WTC11 (cell line): ENCODE measurements around the gene TNK1. TPM values are rescaled to one million over a fixed set of nuclear protein-coding genes. Genes with fewer than 3 reads are reported as not detected.

ENCODE experiments used
- ATAC-seq: fragments of 200-7000 bp; cut with Tn5 transposase; 2 replicates; pipeline ENCODE4 v1.10.0; 2021; ENCODE audit warnings: mild to moderate bottlenecking, moderate library complexity
- CTCF ChIA-PET: fragments of 300-600 bp; sonication (Branson Sonifier 250); formaldehyde crosslinking; loops from one replicate; lab custom pipeline; 2021; ENCODE audit warnings: antibody characterized with exemption; lab: Charles Lee
- POLR2A ChIA-PET: fragments of 350-600 bp; sonication (Branson Sonifier 250); formaldehyde crosslinking; loops from one replicate; lab custom pipeline; 2021; ENCODE audit warnings: antibody characterized with exemption; lab: Charles Lee
- DNase-seq: peaks from one replicate; pipeline ENCODE4 v3.0.0; 2021; ENCODE audit warnings: low spot score
- H3K27ac Mint-ChIP-seq: 2 replicates; pipeline ENCODE4 v1.8.0; 2021; ENCODE audit warnings: mixed read lengths
- H3K27me3 Mint-ChIP-seq: 2 replicates; pipeline ENCODE4 v1.8.0; 2021; ENCODE audit warnings: low read depth, mild to moderate bottlenecking, moderate library complexity, mixed read lengths
- H3K36me3 Mint-ChIP-seq: 2 replicates; pipeline ENCODE4 v1.8.0; 2021; ENCODE audit warnings: mixed read lengths
- H3K4me1 Mint-ChIP-seq: 2 replicates; pipeline ENCODE4 v1.8.0; 2022; ENCODE audit warnings: mixed read lengths
- H3K4me3 Mint-ChIP-seq: 2 replicates; pipeline ENCODE4 v1.8.0; 2021; ENCODE audit warnings: mild to moderate bottlenecking, moderate library complexity, mixed read lengths
- H3K9me3 Mint-ChIP-seq: 2 replicates; pipeline ENCODE4 v1.8.0; 2021; ENCODE audit warnings: mixed read lengths
- ATF1 ChIP-seq: sonication (generic); formaldehyde crosslinking; IDR thresholded peaks from 2 replicates; pipeline ENCODE4 v1.8.1; 2023; ENCODE audit warnings: mild to moderate bottlenecking, moderate library complexity, missing genetic modification reagents
- ATF3 ChIP-seq: sonication (generic); formaldehyde crosslinking; conservative IDR thresholded peaks from 2 replicates; pipeline ENCODE4 v1.8.1; 2022; ENCODE audit warnings: mild to moderate bottlenecking, missing genetic modification reagents
- CBFB ChIP-seq: sonication (generic); formaldehyde crosslinking; IDR thresholded peaks from 2 replicates; pipeline ENCODE4 v1.8.1; 2022; ENCODE audit warnings: mild to moderate bottlenecking, low read depth, missing genetic modification reagents
- ELF4 ChIP-seq: sonication (generic); formaldehyde crosslinking; IDR thresholded peaks from 2 replicates; pipeline ENCODE4 v1.8.1; 2022; ENCODE audit warnings: low read depth, mild to moderate bottlenecking, moderate library complexity, missing genetic modification reagents
- ESRRA ChIP-seq: sonication (generic); formaldehyde crosslinking; IDR thresholded peaks from 2 replicates; pipeline ENCODE4 v1.8.1; 2022; ENCODE audit warnings: mild to moderate bottlenecking, missing genetic modification reagents, borderline replicate concordance
- GRHL2 ChIP-seq: fragments of 250-450 bp; sonication (Bioruptor Pico); IDR thresholded peaks from 2 replicates; pipeline ENCODE4 v1.8.0; 2022; ENCODE audit warnings: mild to moderate bottlenecking, moderate library complexity; ENCODE audit not compliant: insufficient replicate concordance, severe bottlenecking
- IRF2 ChIP-seq: sonication (generic); formaldehyde crosslinking; IDR thresholded peaks from 2 replicates; pipeline ENCODE4 v1.8.0; 2022; ENCODE audit warnings: low read depth, missing genetic modification reagents, borderline replicate concordance
- MAX ChIP-seq: sonication (generic); formaldehyde crosslinking; IDR thresholded peaks from 2 replicates; pipeline ENCODE4 v1.8.0; 2022; ENCODE audit warnings: mild to moderate bottlenecking, missing genetic modification reagents
- NFE2L1 ChIP-seq: sonication (generic); formaldehyde crosslinking; IDR thresholded peaks from 2 replicates; pipeline ENCODE4 v1.8.1; 2023; ENCODE audit warnings: missing genetic modification reagents
- NR2C2 ChIP-seq: sonication (generic); formaldehyde crosslinking; IDR thresholded peaks from 2 replicates; pipeline ENCODE4 v1.8.0; 2022; ENCODE audit warnings: mild to moderate bottlenecking, missing genetic modification reagents
- PRRX2 ChIP-seq: fragments of 250-450 bp; sonication (Bioruptor Pico); IDR thresholded peaks from 2 replicates; pipeline ENCODE4 v1.8.0; 2021; ENCODE audit warnings: mild to moderate bottlenecking
- RELA ChIP-seq: sonication (generic); formaldehyde crosslinking; IDR thresholded peaks from 2 replicates; pipeline ENCODE4 v1.8.1; 2022; ENCODE audit warnings: missing genetic modification reagents, mild to moderate bottlenecking, borderline replicate concordance
- SMAD4 ChIP-seq: sonication (generic); formaldehyde crosslinking; IDR thresholded peaks from 2 replicates; pipeline ENCODE4 v1.8.0; 2022; ENCODE audit warnings: mild to moderate bottlenecking, missing genetic modification reagents
- SOX15 ChIP-seq: fragments of 250-450 bp; sonication (Bioruptor Pico); IDR thresholded peaks from 2 replicates; pipeline ENCODE4 v1.9.0; 2021; ENCODE audit warnings: mild to moderate bottlenecking
- TCF7 ChIP-seq: sonication (generic); formaldehyde crosslinking; IDR thresholded peaks from 2 replicates; pipeline ENCODE4 v1.8.0; 2022; ENCODE audit warnings: mild to moderate bottlenecking, low read depth, missing genetic modification reagents, moderate library complexity
- TEAD4 ChIP-seq: sonication (generic); formaldehyde crosslinking; IDR thresholded peaks from 2 replicates; pipeline ENCODE4 v1.8.0; 2022; ENCODE audit warnings: mild to moderate bottlenecking, missing genetic modification reagents
- USF2 ChIP-seq: sonication (generic); formaldehyde crosslinking; IDR thresholded peaks from 2 replicates; pipeline ENCODE4 v1.8.1; 2023; ENCODE audit warnings: mild to moderate bottlenecking, missing genetic modification reagents, moderate library complexity
- ZNF396 ChIP-seq: fragments of 250-450 bp; sonication (Bioruptor Pico); IDR thresholded peaks from 2 replicates; pipeline ENCODE4 v1.8.0; 2021; ENCODE audit warnings: mild to moderate bottlenecking, moderate library complexity, borderline replicate concordance
- ZNF423 ChIP-seq: fragments of 250-450 bp; sonication (Bioruptor Pico); IDR thresholded peaks from 2 replicates; pipeline ENCODE4 v2.1.2; 2022; ENCODE audit warnings: mild to moderate bottlenecking, moderate library complexity
- ZNF532 ChIP-seq: fragments of 250-450 bp; sonication (Bioruptor Pico); IDR thresholded peaks from 2 replicates; pipeline ENCODE4 v1.9.0; 2021; ENCODE audit warnings: mild to moderate bottlenecking, borderline replicate concordance
- total RNA-seq: library from RNA; stranded (reverse); gene quantifications from 3 replicates; pipeline ENCODE4 v1.2.3, GENCODE V29; 2021
- TF ChIP-seq, protein P1 (sequence below): sonication (generic); formaldehyde crosslinking; IDR thresholded peaks from 2 replicates; pipeline ENCODE4 v1.8.0; 2022; ENCODE audit warnings: missing genetic modification reagents
- TF ChIP-seq, protein P2 (sequence below): sonication (generic); formaldehyde crosslinking; IDR thresholded peaks from 2 replicates; pipeline ENCODE4 v1.8.0; 2022; ENCODE audit warnings: mild to moderate bottlenecking, missing genetic modification reagents
- TF ChIP-seq, protein P3 (sequence below): fragments of 250-450 bp; sonication (Bioruptor Pico); IDR thresholded peaks from 2 replicates; pipeline ENCODE4 v1.8.0; 2021; ENCODE audit warnings: mild to moderate bottlenecking

The TNK1 gene
- total RNA-seq, 1 experiment from 2014 or later = 9.3 TPM

- DNase-seq = no peak
- Mint-ChIP-seq H3K27ac (no peak overlapping the region), H3K4me1 (peaks cover 29% of the 10 kb centered on the region), H3K4me3 (no peak overlapping the region), H3K9me3 (no peaks in the 10 kb centered on the region), H3K36me3 (no peaks in the 10 kb centered on the region)
- POLR2A ChIA-PET = no interaction called here
- TF ChIP-seq, protein P1, sequence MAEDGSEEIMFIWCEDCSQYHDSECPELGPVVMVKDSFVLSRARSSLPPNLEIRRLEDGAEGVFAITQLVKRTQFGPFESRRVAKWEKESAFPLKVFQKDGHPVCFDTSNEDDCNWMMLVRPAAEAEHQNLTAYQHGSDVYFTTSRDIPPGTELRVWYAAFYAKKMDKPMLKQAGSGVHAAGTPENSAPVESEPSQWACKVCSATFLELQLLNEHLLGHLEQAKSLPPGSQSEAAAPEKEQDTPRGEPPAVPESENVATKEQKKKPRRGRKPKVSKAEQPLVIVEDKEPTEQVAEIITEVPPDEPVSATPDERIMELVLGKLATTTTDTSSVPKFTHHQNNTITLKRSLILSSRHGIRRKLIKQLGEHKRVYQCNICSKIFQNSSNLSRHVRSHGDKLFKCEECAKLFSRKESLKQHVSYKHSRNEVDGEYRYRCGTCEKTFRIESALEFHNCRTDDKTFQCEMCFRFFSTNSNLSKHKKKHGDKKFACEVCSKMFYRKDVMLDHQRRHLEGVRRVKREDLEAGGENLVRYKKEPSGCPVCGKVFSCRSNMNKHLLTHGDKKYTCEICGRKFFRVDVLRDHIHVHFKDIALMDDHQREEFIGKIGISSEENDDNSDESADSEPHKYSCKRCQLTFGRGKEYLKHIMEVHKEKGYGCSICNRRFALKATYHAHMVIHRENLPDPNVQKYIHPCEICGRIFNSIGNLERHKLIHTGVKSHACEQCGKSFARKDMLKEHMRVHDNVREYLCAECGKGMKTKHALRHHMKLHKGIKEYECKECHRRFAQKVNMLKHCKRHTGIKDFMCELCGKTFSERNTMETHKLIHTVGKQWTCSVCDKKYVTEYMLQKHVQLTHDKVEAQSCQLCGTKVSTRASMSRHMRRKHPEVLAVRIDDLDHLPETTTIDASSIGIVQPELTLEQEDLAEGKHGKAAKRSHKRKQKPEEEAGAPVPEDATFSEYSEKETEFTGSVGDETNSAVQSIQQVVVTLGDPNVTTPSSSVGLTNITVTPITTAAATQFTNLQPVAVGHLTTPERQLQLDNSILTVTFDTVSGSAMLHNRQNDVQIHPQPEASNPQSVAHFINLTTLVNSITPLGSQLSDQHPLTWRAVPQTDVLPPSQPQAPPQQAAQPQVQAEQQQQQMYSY (CRISPR knock-in tag) = no peak
- TF ChIP-seq ATF3 (CRISPR knock-in tag) (no peak), NFE2L1 (CRISPR knock-in tag) (no peak), CBFB (CRISPR knock-in tag) (no peak), SOX15 (CRISPR knock-in tag) (no peak), RELA (CRISPR knock-in tag) (no peak), TEAD4 (no peak), ZNF423 (CRISPR knock-in tag) (no peak), USF2 (CRISPR knock-in tag) (no peak)
- TF ChIP-seq, all 79 proteins: peak for 0
- CTCF ChIA-PET = interaction anchor here (0.6 to 2.5 kb wide), 6 partner anchors 15 to 346 kb away, joined by 3 to 7 read pairs (median 4); partner anchors contain the start of genes PLSCR3 and TMEM256
- ATAC-seq = no peak
- H3K27me3 Mint-ChIP-seq = peaks cover 4% of the 10 kb centered on the region
Measured at GRCh38 chr17:7370853-7371252, 10.0 kb upstream of the TNK1 start.

DNA sequence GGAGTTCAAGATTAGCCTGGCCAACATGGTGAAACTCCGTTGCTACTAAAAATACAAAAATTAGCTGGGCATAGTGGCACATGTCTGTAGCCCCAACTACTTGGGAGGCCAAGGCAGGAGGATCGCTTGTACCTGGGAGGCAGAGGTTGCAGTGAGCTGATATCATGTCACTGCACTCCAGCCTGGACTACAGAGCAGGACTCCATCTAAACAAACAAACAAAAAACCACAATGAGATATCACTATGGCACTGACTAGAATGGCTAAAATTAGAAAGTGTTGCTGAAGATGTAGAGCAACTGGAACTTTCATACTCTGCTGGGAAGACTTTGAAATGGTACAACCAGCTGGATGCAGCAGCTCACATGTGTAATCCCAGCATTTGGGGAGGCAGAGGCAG is 6.5 kb upstream of the TNK1 start:
- H3K36me3 Mint-ChIP-seq = no peaks in the 10 kb centered on the region; the same call in 1 of the 2 replicates
- no peak overlapping the region for H3K27ac Mint-ChIP-seq
- H3K9me3 Mint-ChIP-seq = peaks cover 5% of the 10 kb centered on the region
- H3K4me3 Mint-ChIP-seq = no peak overlapping the region
- ATAC-seq (no peak), DNase-seq (no peak)
- peaks cover 5% of the 10 kb centered on the region for H3K4me1 Mint-ChIP-seq
- H3K27me3 Mint-ChIP-seq = peaks cover 13% of the 10 kb centered on the region
- ChIA-PET POLR2A (no interaction called here), CTCF (no interaction called here)
- TF ChIP-seq GRHL2 = no peak
- TF ChIP-seq, protein P2, sequence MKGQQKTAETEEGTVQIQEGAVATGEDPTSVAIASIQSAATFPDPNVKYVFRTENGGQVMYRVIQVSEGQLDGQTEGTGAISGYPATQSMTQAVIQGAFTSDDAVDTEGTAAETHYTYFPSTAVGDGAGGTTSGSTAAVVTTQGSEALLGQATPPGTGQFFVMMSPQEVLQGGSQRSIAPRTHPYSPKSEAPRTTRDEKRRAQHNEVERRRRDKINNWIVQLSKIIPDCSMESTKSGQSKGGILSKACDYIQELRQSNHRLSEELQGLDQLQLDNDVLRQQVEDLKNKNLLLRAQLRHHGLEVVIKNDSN = no peak
- TF ChIP-seq, protein P3, sequence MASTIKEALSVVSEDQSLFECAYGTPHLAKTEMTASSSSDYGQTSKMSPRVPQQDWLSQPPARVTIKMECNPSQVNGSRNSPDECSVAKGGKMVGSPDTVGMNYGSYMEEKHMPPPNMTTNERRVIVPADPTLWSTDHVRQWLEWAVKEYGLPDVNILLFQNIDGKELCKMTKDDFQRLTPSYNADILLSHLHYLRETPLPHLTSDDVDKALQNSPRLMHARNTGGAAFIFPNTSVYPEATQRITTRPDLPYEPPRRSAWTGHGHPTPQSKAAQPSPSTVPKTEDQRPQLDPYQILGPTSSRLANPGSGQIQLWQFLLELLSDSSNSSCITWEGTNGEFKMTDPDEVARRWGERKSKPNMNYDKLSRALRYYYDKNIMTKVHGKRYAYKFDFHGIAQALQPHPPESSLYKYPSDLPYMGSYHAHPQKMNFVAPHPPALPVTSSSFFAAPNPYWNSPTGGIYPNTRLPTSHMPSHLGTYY (CRISPR knock-in tag) = no peak
- no peak for TF ChIP-seq TCF7 (CRISPR knock-in tag)
- TF ChIP-seq MAX (CRISPR knock-in tag) = no peak
- TF ChIP-seq SMAD4 (CRISPR knock-in tag) = no peak
- no peak for TF ChIP-seq ELF4 (CRISPR knock-in tag)
- TF ChIP-seq ZNF532 (CRISPR knock-in tag) = no peak
- TF ChIP-seq ZNF396 (CRISPR knock-in tag) = no peak
- no peak for TF ChIP-seq PRRX2 (CRISPR knock-in tag)
- no peak for TF ChIP-seq ESRRA (CRISPR knock-in tag)
- TF ChIP-seq ATF1 = no peak
- TF ChIP-seq IRF2 (CRISPR knock-in tag) = no peak
- no peak for TF ChIP-seq NR2C2
